Large intestine (tissue), 3 donors: ENCODE measurements around the gene CYYR1. TPM values are rescaled to one million over a fixed set of nuclear protein-coding genes. Genes with fewer than 3 reads are reported as not detected.

Source experiments
- DNase-seq, 2 donors: peaks; one replicate each; pipeline versions ENCODE4 v3.0.0 to v3.0.0-alpha.2; 2013
- H3K27ac ChIP-seq: one replicate; pipeline ENCODE4 v1.5.1; 2013; ENCODE audit warnings: low read length
- H3K27me3 ChIP-seq: 2 replicates; pipeline ENCODE4 v1.6.1; 2013; ENCODE audit warnings: low read length; ENCODE audit not compliant: control insufficient read depth, insufficient read depth
- H3K36me3 ChIP-seq: 2 replicates; pipeline ENCODE4 v1.6.1; 2013; ENCODE audit warnings: low read length; ENCODE audit not compliant: control insufficient read depth, insufficient read depth
- H3K4me1 ChIP-seq: one replicate; pipeline ENCODE4 v1.6.1; 2013; ENCODE audit warnings: low read length; ENCODE audit not compliant: control insufficient read depth, insufficient read depth
- H3K4me3 ChIP-seq: one replicate; pipeline ENCODE4 v1.5.1; 2013; ENCODE audit warnings: low read length
- H3K9me3 ChIP-seq: one replicate; pipeline ENCODE4 v1.6.1; 2013; ENCODE audit warnings: mild to moderate bottlenecking, low read depth, low read length, moderate library complexity; ENCODE audit not compliant: control insufficient read depth
- WGBS: methylation state at CpG from one replicate; pipeline ENCODE4 v1.1.5; 2013; ENCODE audit warnings: low lambda C conversion rate; ENCODE audit not compliant: insufficient coverage; 5-methylcytosine and 5-hydroxymethylcytosine counted together
- polyA plus RNA-seq: library from polyadenylated mRNA; unstranded; fragments of 120-200 nt; gene quantifications from one replicate; pipeline ENCODE4 v1.2.1, GENCODE V29; 2013

CYYR1 gene
- polyA plus RNA-seq, 1 donor: 6.4 TPM

- H3K27ac ChIP-seq: no peak overlapping the region
- H3K4me3 ChIP-seq: no peak overlapping the region
- H3K4me1 ChIP-seq: no peaks in the 10 kb centered on the region
- H3K27me3 ChIP-seq: no peaks in the 10 kb centered on the region
- 100% methylated on average over 1 of the region's 1 CpG for WGBS
- no peak for DNase-seq
- no peaks in the 10 kb centered on the region for H3K36me3 ChIP-seq
- no peaks in the 10 kb centered on the region for H3K9me3 ChIP-seq
These were observed 129.2 kb downstream of the CYYR1 start for GRCh38 chr21:26443867-26444266.

- no peak overlapping the region for H3K4me3 ChIP-seq
- DNase-seq: no peak
- no peaks in the 10 kb centered on the region for H3K36me3 ChIP-seq
- H3K27ac ChIP-seq: no peak overlapping the region
- H3K27me3 ChIP-seq: no peaks in the 10 kb centered on the region
- WGBS: 67% methylated on average over 1 of the region's 1 CpG
- H3K4me1 ChIP-seq: no peaks in the 10 kb centered on the region
- no peaks in the 10 kb centered on the region for H3K9me3 ChIP-seq
These were observed 129.8 kb downstream of the CYYR1 start for GRCh38 chr21:26443291-26443690.

- no peaks in the 10 kb centered on the region for H3K27me3 ChIP-seq
- no peaks in the 10 kb centered on the region for H3K9me3 ChIP-seq
- DNase-seq: no peak
- H3K27ac ChIP-seq: no peak overlapping the region
- WGBS: no CpG with 5 or more reads among the region's 2 CpGs
- no peaks in the 10 kb centered on the region for H3K36me3 ChIP-seq
- H3K4me1 ChIP-seq: no peaks in the 10 kb centered on the region
- no peak overlapping the region for H3K4me3 ChIP-seq
These were observed 131.9 kb downstream of the CYYR1 start for GRCh38 chr21:26441149-26441548.

- no peak for DNase-seq
- no peak overlapping the region for H3K4me3 ChIP-seq
- H3K27me3 ChIP-seq: no peaks in the 10 kb centered on the region
- no peaks in the 10 kb centered on the region for H3K36me3 ChIP-seq
- H3K9me3 ChIP-seq: no peaks in the 10 kb centered on the region
- no peaks in the 10 kb centered on the region for H3K4me1 ChIP-seq
- no peak overlapping the region for H3K27ac ChIP-seq
These were observed 134.1 kb downstream of the CYYR1 start for GRCh38 chr21:26438976-26439375.

- WGBS: 100% methylated on average over 1 of the region's 1 CpG
- Histone ChIP-seq H3K9me3 (no peaks in the 10 kb centered on the region), H3K27me3 (no peaks in the 10 kb centered on the region), H3K27ac (no peak overlapping the region), H3K4me3 (no peak overlapping the region), H3K4me1 (no peaks in the 10 kb centered on the region), H3K36me3 (no peaks in the 10 kb centered on the region)
- no peak for DNase-seq
These were observed 135.6 kb downstream of the CYYR1 start for GRCh38 chr21:26437326-26438009.

- no CpG with 5 or more reads among the region's 1 CpG for WGBS
- Histone ChIP-seq H3K27ac (no peak overlapping the region), H3K9me3 (no peaks in the 10 kb centered on the region), H3K27me3 (no peaks in the 10 kb centered on the region), H3K36me3 (no peaks in the 10 kb centered on the region), H3K4me3 (no peak overlapping the region), H3K4me1 (no peaks in the 10 kb centered on the region)
- DNase-seq: no peak
These were observed 139.7 kb downstream of the CYYR1 start for GRCh38 chr21:26433386-26433785.

GRCh38 chr21:26432410-26432809 is 140.7 kb downstream of the CYYR1 start:
- WGBS: 100% methylated on average over 1 of the region's 5 CpGs
- no peaks in the 10 kb centered on the region for H3K27me3 ChIP-seq
- no peaks in the 10 kb centered on the region for H3K9me3 ChIP-seq
- no peaks in the 10 kb centered on the region for H3K4me1 ChIP-seq
- H3K27ac ChIP-seq: no peak overlapping the region
- DNase-seq: no peak
- H3K36me3 ChIP-seq: no peaks in the 10 kb centered on the region
- H3K4me3 ChIP-seq: no peak overlapping the region

- WGBS: no CpG with 5 or more reads among the region's 3 CpGs
- Histone ChIP-seq H3K4me3 (no peak overlapping the region), H3K27ac (no peak overlapping the region), H3K4me1 (no peaks in the 10 kb centered on the region), H3K9me3 (peaks cover 2% of the 10 kb centered on the region), H3K36me3 (no peaks in the 10 kb centered on the region), H3K27me3 (no peaks in the 10 kb centered on the region)
- no peak for DNase-seq
These were observed 147.5 kb downstream of the CYYR1 start for GRCh38 chr21:26425576-26425975.

GRCh38 chr21:26423511-26423910 is 149.6 kb downstream of the CYYR1 start:
- H3K4me3 ChIP-seq: no peak overlapping the region
- no peak overlapping the region for H3K27ac ChIP-seq
- no peaks in the 10 kb centered on the region for H3K4me1 ChIP-seq
- DNase-seq: no peak
- H3K27me3 ChIP-seq: no peaks in the 10 kb centered on the region
- 82% methylated on average over 4 of the region's 6 CpGs for WGBS
- H3K9me3 ChIP-seq: peaks cover 2% of the 10 kb centered on the region
- no peaks in the 10 kb centered on the region for H3K36me3 ChIP-seq

GRCh38 chr21:26422706-26423105 is 150.4 kb downstream of the CYYR1 start:
- Histone ChIP-seq H3K4me1 (no peaks in the 10 kb centered on the region), H3K27me3 (no peaks in the 10 kb centered on the region), H3K36me3 (no peaks in the 10 kb centered on the region), H3K9me3 (peaks cover 2% of the 10 kb centered on the region), H3K4me3 (no peak overlapping the region), H3K27ac (no peak overlapping the region)
- DNase-seq: no peak
- WGBS: no CpG with 5 or more reads among the region's 4 CpGs

- WGBS: no CpG with 5 or more reads among the region's 3 CpGs
- H3K27me3 ChIP-seq: no peaks in the 10 kb centered on the region
- H3K27ac ChIP-seq: no peak overlapping the region
- no peak overlapping the region for H3K4me3 ChIP-seq
- H3K9me3 ChIP-seq: peaks cover 2% of the 10 kb centered on the region
- DNase-seq: no peak
- no peaks in the 10 kb centered on the region for H3K4me1 ChIP-seq
- no peaks in the 10 kb centered on the region for H3K36me3 ChIP-seq
These were observed 150.9 kb downstream of the CYYR1 start for GRCh38 chr21:26422138-26422537.
